Trophoblast cell (in vitro differentiated cells and primary cell): ENCODE measurements around the gene TIMP3.

ENCODE experiments used
- DNase-seq, 2 donors: peaks; one replicate each; pipeline ENCODE4 v3.0.0-alpha.2; 2016
- H2AFZ ChIP-seq: 2 replicates; pipeline ENCODE4 v1.6.1; 2013; ENCODE audit warnings: low read length, moderate library complexity, mild to moderate bottlenecking; ENCODE audit not compliant: insufficient read depth, poor library complexity
- H2AK5ac ChIP-seq: 2 replicates; pipeline ENCODE4 v1.6.1; 2013; ENCODE audit warnings: mild to moderate bottlenecking, low read length
- H2BK120ac ChIP-seq: 2 replicates; pipeline ENCODE4 v1.6.1; 2013; ENCODE audit warnings: low read length, mild to moderate bottlenecking, moderate library complexity; ENCODE audit not compliant: insufficient read depth, poor library complexity
- H2BK12ac ChIP-seq: 2 replicates; pipeline ENCODE4 v1.6.1; 2013; ENCODE audit warnings: mild to moderate bottlenecking, low read length, moderate library complexity
- H2BK5ac ChIP-seq: 2 replicates; pipeline ENCODE4 v1.6.1; 2013; ENCODE audit warnings: low read length, low read depth, moderate library complexity, mild to moderate bottlenecking; ENCODE audit not compliant: poor library complexity
- H3K14ac ChIP-seq: 2 replicates; pipeline ENCODE4 v1.6.1; 2013; ENCODE audit warnings: mild to moderate bottlenecking, low read length
- H3K18ac ChIP-seq: 2 replicates; pipeline ENCODE4 v1.6.1; 2013; ENCODE audit warnings: mild to moderate bottlenecking, low read length
- H3K23ac ChIP-seq: 2 replicates; pipeline ENCODE4 v1.6.1; 2013; ENCODE audit warnings: low read length
- H3K27ac ChIP-seq: 2 replicates; pipeline ENCODE4 v1.5.1; 2013; ENCODE audit warnings: low read depth, mild to moderate bottlenecking, inconsistent platforms, low read length, moderate library complexity
- H3K27me3 ChIP-seq: 2 replicates; pipeline ENCODE4 v1.6.1; 2013; ENCODE audit warnings: inconsistent platforms, mild to moderate bottlenecking, low read length, moderate library complexity; ENCODE audit not compliant: insufficient read depth
- H3K36me3 ChIP-seq, 2 experiments: 1 replicate in 1 of 2; 2 replicates in 1 of 2; pipeline ENCODE4 v1.6.1; 2013; ENCODE audit warnings: low read length in 2 of 2, mild to moderate bottlenecking in 2 of 2, moderate library complexity in 1 of 2; ENCODE audit not compliant: insufficient read depth in 2 of 2, control insufficient read depth in 1 of 2
- H3K4ac ChIP-seq: 2 replicates; pipeline ENCODE4 v1.6.1; 2013; ENCODE audit warnings: low read depth, mild to moderate bottlenecking, low read length, moderate library complexity
- H3K4me1 ChIP-seq, 2 experiments: 1 replicate in 1 of 2; 2 replicates in 1 of 2; pipeline ENCODE4 v1.6.1; 2013; ENCODE audit warnings: low read length in 2 of 2, mild to moderate bottlenecking in 2 of 2, moderate library complexity in 1 of 2; ENCODE audit not compliant: insufficient read depth in 2 of 2, control insufficient read depth in 1 of 2
- H3K4me2 ChIP-seq: 2 replicates; pipeline ENCODE4 v1.6.1; 2013; ENCODE audit warnings: inconsistent platforms, mild to moderate bottlenecking, low read length, moderate library complexity
- H3K4me3 ChIP-seq: 2 replicates; pipeline ENCODE4 v1.5.1; 2013; ENCODE audit warnings: mild to moderate bottlenecking, low read depth, low read length, inconsistent platforms
- H3K79me1 ChIP-seq: one replicate; pipeline ENCODE4 v1.6.1; 2013; ENCODE audit warnings: low read length
- H3K79me2 ChIP-seq: 2 replicates; pipeline ENCODE4 v1.6.1; 2013; ENCODE audit warnings: low read length, mild to moderate bottlenecking; ENCODE audit not compliant: control insufficient read depth, insufficient read depth, poor library complexity
- H3K9ac ChIP-seq: 2 replicates; pipeline ENCODE4 v1.6.1; 2013; ENCODE audit warnings: mild to moderate bottlenecking, low read length
- H3K9me3 ChIP-seq: 2 replicates; pipeline ENCODE4 v1.6.1; 2013; ENCODE audit warnings: low read depth, mild to moderate bottlenecking, control low read depth, inconsistent platforms, low read length; ENCODE audit not compliant: insufficient read depth
- H4K12ac ChIP-seq: 2 replicates; pipeline ENCODE4 v1.6.1; 2013; ENCODE audit warnings: low read depth, mild to moderate bottlenecking, low read length, moderate library complexity
- H4K8ac ChIP-seq: 2 replicates; pipeline ENCODE4 v1.6.1; 2013; ENCODE audit warnings: low read depth, mild to moderate bottlenecking, low read length, moderate library complexity
- H4K91ac ChIP-seq: one replicate; pipeline ENCODE4 v1.6.1; 2013; ENCODE audit warnings: low read depth, mild to moderate bottlenecking, low read length, moderate library complexity
- WGBS: extraction: QIAGEN DNeasy Blood & Tissue Kit; methylation state at CpG from one replicate; pipeline ENCODE4 v1.1.7; 2013; ENCODE audit warnings: missing lambda C conversion rate; ENCODE audit not compliant: insufficient read length, insufficient coverage; ENCODE audit errors: extremely low coverage; 5-methylcytosine and 5-hydroxymethylcytosine counted together

Gene TIMP3

DNA sequence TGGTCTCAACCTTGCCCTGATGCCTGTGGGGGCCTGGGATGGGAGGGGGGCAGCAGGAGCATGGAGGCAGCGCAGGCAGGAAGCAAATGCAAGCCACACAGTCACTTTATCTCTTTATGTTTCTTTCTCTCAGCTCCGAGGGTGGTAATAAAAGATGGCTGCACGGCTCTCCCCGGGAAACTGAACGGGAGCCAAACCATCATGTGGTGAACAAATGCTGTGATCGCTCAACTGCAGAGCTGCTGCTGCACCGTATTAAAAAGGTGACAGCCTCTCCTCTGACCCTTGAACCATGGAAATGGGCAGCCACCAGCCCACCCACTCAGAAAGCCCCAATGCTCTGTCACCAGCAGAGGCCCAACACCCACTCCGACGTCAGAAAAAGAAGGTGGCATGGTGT, 110.0 kb downstream of the TIMP3 start:
- peak overlapping the region; percentile 82 for H3K23ac ChIP-seq
- no peak overlapping the region for H2AFZ ChIP-seq
- no peak overlapping the region for H3K9ac ChIP-seq
- H3K4me2 ChIP-seq, result no peak overlapping the region
- no peak overlapping the region for H4K12ac ChIP-seq
- H3K4me1 ChIP-seq, result no peaks in the 10 kb centered on the region
- no peak overlapping the region for H3K27ac ChIP-seq
- no peak for DNase-seq
- no peak overlapping the region for H4K8ac ChIP-seq
- H2BK5ac ChIP-seq, result no peak overlapping the region
- H3K79me2 ChIP-seq, result no peaks in the 10 kb centered on the region
- no peaks in the 10 kb centered on the region for H3K79me1 ChIP-seq
- no peak overlapping the region for H2BK12ac ChIP-seq
- no peak overlapping the region for H2BK120ac ChIP-seq
- no peaks in the 10 kb centered on the region for H3K36me3 ChIP-seq
- H3K9me3 ChIP-seq, result peaks cover 4% of the 10 kb centered on the region
- H2AK5ac ChIP-seq, result no peak overlapping the region
- H3K27me3 ChIP-seq, result no peaks in the 10 kb centered on the region
- H3K4me3 ChIP-seq, result no peak overlapping the region
- no peak overlapping the region for H3K4ac ChIP-seq
- no CpG with 5 or more reads among the region's 9 CpGs for WGBS
- H3K18ac ChIP-seq, result no peak overlapping the region
- no peak overlapping the region for H3K14ac ChIP-seq
- H4K91ac ChIP-seq, result no peak overlapping the region
